ENCODE measurements around the gene NEUROD6.

DNA sequence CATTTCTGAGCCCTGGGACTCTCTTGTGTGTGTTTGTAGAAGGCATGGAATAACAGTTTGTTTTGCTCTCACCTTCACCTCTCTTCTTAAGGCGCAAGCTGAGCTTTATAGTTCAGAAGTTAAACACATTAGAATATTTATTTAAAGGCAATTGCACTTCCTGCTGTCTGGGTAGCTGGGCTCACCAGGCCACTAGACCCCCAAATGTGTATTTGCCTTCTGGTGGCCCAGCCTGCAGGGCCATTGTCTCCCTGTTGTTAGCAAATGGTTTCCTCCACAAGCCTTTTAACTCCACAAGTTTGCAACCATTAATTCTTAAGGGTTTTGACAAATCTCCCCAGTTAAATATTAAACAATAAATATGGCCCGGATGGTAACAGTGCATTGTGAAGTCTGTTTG lies 31.1 kb upstream of the NEUROD6 start:
- TF ChIP-seq, protein P1, sequence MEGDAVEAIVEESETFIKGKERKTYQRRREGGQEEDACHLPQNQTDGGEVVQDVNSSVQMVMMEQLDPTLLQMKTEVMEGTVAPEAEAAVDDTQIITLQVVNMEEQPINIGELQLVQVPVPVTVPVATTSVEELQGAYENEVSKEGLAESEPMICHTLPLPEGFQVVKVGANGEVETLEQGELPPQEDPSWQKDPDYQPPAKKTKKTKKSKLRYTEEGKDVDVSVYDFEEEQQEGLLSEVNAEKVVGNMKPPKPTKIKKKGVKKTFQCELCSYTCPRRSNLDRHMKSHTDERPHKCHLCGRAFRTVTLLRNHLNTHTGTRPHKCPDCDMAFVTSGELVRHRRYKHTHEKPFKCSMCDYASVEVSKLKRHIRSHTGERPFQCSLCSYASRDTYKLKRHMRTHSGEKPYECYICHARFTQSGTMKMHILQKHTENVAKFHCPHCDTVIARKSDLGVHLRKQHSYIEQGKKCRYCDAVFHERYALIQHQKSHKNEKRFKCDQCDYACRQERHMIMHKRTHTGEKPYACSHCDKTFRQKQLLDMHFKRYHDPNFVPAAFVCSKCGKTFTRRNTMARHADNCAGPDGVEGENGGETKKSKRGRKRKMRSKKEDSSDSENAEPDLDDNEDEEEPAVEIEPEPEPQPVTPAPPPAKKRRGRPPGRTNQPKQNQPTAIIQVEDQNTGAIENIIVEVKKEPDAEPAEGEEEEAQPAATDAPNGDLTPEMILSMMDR (IDR thresholded peaks at IDR 0.05; ENCODE audit: insufficient read depth, low read length, poor library complexity, severe bottlenecking), result no peak
- TF ChIP-seq EZH2phosphoT487 (conservative IDR thresholded peaks at IDR 0.05; ENCODE audit: low read length), result no peak

Data from SU-DHL-6 (cell line).